ENCODE results near the gene COL27A1.

- TF ChIP-seq TAF1 (IDR thresholded peaks at IDR 0.05; ENCODE audit: low read depth, low read length) (no peak), POLR2AphosphoS5 (IDR thresholded peaks at IDR 0.05; ENCODE audit: low read depth, low read length) (no peak), POLR2A (IDR thresholded peaks at IDR 0.05; ENCODE audit: low read depth, low read length) (no peak)
Measured at GRCh38 chr9:114226246-114227055, 71.1 kb downstream of the COL27A1 start.
